Activated CD4-positive, alpha-beta T cell treated with anti-CD3 and anti-CD28 coated beads for 1 hour (primary cell): ENCODE results near the gene SBNO1.

Source experiments
- DNase-seq: peaks from one replicate; pipeline ENCODE4 v3.0.0-alpha.2; 2020

Gene SBNO1

GRCh38 chr12:123242116-123242904 lies 122.3 kb downstream of the SBNO1 start:
- DNase-seq = no peak
